Ovary (tissue), 9 donors: Measurements from ENCODE around the gene UBR1. TPM values are rescaled to one million over a fixed set of nuclear protein-coding genes. Genes with fewer than 3 reads are reported as not detected.

Experiments used
- DNase-seq, 5 donors: peaks; one replicate each; pipeline ENCODE4 v3.0.0-alpha.2; 2019 to 2020
- H3K27ac ChIP-seq, 2 donors: fragments of 200-600 bp; one replicate each; pipeline versions ENCODE4 v1.5.1 to v1.8.0; 2019 to 2022
- H3K27me3 ChIP-seq: fragments of 200-600 bp; one replicate; pipeline ENCODE4 v1.8.0; 2022
- H3K36me3 ChIP-seq: fragments of 200-600 bp; sonication (generic); one replicate; pipeline ENCODE4 v1.5.1; 2019
- H3K4me1 ChIP-seq: one replicate; pipeline ENCODE4 v1.8.1; 2013; ENCODE audit warnings: mild to moderate bottlenecking, moderate library complexity; ENCODE audit not compliant: insufficient read depth
- H3K4me3 ChIP-seq: fragments of 200-600 bp; sonication (generic); one replicate; pipeline ENCODE4 v1.5.1; 2017
- H3K9me3 ChIP-seq, 2 donors: fragments of 200-600 bp in 1 of 2; sonication (generic) in 1 of 2; one replicate each; pipeline versions ENCODE4 v1.5.1 to v1.8.1; 2013 to 2019; ENCODE audit warnings: mild to moderate bottlenecking in 1 of 2, moderate library complexity in 1 of 2
- EP300 ChIP-seq: sonication (generic); formaldehyde crosslinking; IDR thresholded peaks from one replicate; pipeline ENCODE4 v1.6.1; 2017; ENCODE audit warnings: antibody characterized with exemption
- POLR2A ChIP-seq: fragments of 450-650 bp; IDR thresholded peaks from one replicate; pipeline ENCODE4 v1.6.1; 2017; ENCODE audit warnings: antibody characterized with exemption, mild to moderate bottlenecking, moderate library complexity
- WGBS, 3 donors: extraction: QIAGEN DNeasy Blood & Tissue Kit in 1 of 3; methylation state at CpG; one replicate each; pipeline versions ENCODE4 v1.1.5 to v1.1.7; 2013 to 2017; 5-methylcytosine and 5-hydroxymethylcytosine counted together
- intact Hi-C, 4 donors: fragments of 100-400 bp; cut with DNase I; formaldehyde crosslinking; loops; one replicate each; pipeline versions ENCODE4 v1.11.0 to v1.15.1; 2022 to 2023
- polyA plus RNA-seq, 2 donors: library from polyadenylated mRNA; stranded (reverse); fragments of 200-250 nt in 1 of 2; fragments of 350-450 nt in 1 of 2; fragmentation: Illumina TruSeq in 1 of 2; extraction: RNeasy Lipid Tissue Mini Kit (QIAGEN cat#74804) in 1 of 2; gene quantifications; one replicate each; pipeline ENCODE4 v1.2.3, GENCODE V29; 2013 to 2014
- total RNA-seq, 7 donors: library from RNA; depleted of rRNA in 2 of 7; stranded (reverse); fragments of >200 nt in 2 of 7; fragmentation: NEBNext Ultra II Directional in 3 of 7; extraction: Animal tissue kit (Norgen Biotek cat#: 25700) in 3 of 7; gene quantifications; one replicate each; pipeline versions ENCODE4 v1.1.0 to v1.2.4, GENCODE V29; 2016 to 2023
- TF ChIP-seq, protein P1 (sequence below), 3 donors: fragments of 450-650 bp in 2 of 3; fragments of 200-600 bp in 1 of 3; IDR thresholded peaks; one replicate each; pipeline versions ENCODE4 v1.5.1 to v1.8.0; 2016 to 2022; ENCODE audit warnings: antibody characterized with exemption in 3 of 3, mild to moderate bottlenecking in 1 of 3
- donor health status: DM: no; HTN: no; CAD: no; lungs with moderate emphysema.
- donor health status: DM: no; HTN: no; CAD: no.
- donor health status: Bipolar disorder and iron deficiency.
- donor health status: DM: yes; HTN: yes; CAD: no.
- donor health status: DM: no; HTN: no; CAD: no.
- donor health status: DM: yes; HTN: yes; CAD: no.

Gene UBR1
- total and polyA plus RNA-seq, 9 donors, result 7.5 to 34.1 (median 26.8) TPM

GRCh38 chr15:42918047-42918446, 187.8 kb downstream of the UBR1 start:
- H3K9me3 ChIP-seq, result no peaks in the 10 kb centered on the region
- no peaks in the 10 kb centered on the region for H3K36me3 ChIP-seq
- no peaks in the 10 kb centered on the region for H3K4me1 ChIP-seq
- intact Hi-C loops, result no loop called here
- TF ChIP-seq POLR2A, result no peak
- no peak for TF ChIP-seq EP300
- TF ChIP-seq, protein P1, sequence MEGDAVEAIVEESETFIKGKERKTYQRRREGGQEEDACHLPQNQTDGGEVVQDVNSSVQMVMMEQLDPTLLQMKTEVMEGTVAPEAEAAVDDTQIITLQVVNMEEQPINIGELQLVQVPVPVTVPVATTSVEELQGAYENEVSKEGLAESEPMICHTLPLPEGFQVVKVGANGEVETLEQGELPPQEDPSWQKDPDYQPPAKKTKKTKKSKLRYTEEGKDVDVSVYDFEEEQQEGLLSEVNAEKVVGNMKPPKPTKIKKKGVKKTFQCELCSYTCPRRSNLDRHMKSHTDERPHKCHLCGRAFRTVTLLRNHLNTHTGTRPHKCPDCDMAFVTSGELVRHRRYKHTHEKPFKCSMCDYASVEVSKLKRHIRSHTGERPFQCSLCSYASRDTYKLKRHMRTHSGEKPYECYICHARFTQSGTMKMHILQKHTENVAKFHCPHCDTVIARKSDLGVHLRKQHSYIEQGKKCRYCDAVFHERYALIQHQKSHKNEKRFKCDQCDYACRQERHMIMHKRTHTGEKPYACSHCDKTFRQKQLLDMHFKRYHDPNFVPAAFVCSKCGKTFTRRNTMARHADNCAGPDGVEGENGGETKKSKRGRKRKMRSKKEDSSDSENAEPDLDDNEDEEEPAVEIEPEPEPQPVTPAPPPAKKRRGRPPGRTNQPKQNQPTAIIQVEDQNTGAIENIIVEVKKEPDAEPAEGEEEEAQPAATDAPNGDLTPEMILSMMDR (IDR thresholded peaks at IDR 0.05), result no peak
- no peak for DNase-seq
- H3K27ac ChIP-seq, result no peak overlapping the region
- H3K4me3 ChIP-seq, result no peak overlapping the region
- no peaks in the 10 kb centered on the region for H3K27me3 ChIP-seq
- WGBS, 3 donors, result 87 to 93% (median 90%) methylated on average over 5 of the region's 5 CpGs

GRCh38 chr15:42915654-42916315, 190.1 kb downstream of the UBR1 start:
- Histone ChIP-seq H3K27me3 (no peaks in the 10 kb centered on the region), H3K4me1 (no peaks in the 10 kb centered on the region), H3K4me3 (no peak overlapping the region), H3K9me3 (no peaks in the 10 kb centered on the region), H3K36me3 (no peaks in the 10 kb centered on the region), H3K27ac (no peak overlapping the region)
- no peak for TF ChIP-seq POLR2A
- TF ChIP-seq, protein P1 (IDR thresholded peaks at IDR 0.05), result no peak
- no peak for TF ChIP-seq EP300
- WGBS, 3 donors, result 85 to 89% (median 86%) methylated on average over 3 of the region's 3 CpGs
- intact Hi-C loops, result no loop called here
- no peak for DNase-seq

DNA sequence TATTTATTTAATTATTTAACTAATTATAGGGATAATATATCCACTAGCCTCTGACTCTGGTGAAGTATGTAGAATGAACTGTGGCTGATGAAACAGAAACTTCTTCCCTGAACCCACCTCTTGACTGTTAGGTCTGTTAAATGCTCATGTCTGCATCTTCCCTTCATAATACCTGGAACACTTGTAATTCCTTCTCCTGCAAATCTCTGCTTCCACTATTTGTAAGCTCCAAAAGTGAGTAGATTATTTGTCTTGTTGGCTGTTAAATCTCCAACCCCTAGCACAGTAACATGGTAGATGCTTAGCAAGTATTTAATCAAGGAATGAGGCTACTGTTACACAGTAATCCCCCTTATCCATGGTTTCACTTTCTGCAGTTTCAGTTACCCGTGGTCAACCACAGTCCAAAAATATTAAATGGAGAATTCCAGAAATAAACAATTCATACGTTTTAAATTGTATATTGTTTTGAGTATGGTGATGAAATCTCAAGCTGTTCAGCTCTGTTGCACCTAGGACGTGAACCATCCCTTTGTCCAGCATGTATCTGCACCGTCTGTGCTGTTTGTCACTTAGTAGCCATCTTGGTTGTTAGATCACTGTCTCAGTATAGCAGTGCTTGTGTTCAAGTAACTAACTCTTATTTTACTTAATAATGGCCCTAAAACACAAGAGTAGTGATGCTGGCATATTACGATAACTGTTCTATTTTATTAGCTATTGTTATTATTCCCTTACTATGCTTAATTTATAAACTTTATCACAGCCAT, 190.9 kb downstream of the UBR1 start:
- no peaks in the 10 kb centered on the region for H3K4me1 ChIP-seq
- DNase-seq, result no peak
- TF ChIP-seq, protein P1 (IDR thresholded peaks at IDR 0.05), result no peak
- TF ChIP-seq EP300 (no peak), POLR2A (no peak)
- H3K36me3 ChIP-seq, result no peaks in the 10 kb centered on the region
- no peak overlapping the region for H3K4me3 ChIP-seq
- H3K27ac ChIP-seq, result no peak overlapping the region
- intact Hi-C loops, result no loop called here
- no peaks in the 10 kb centered on the region for H3K9me3 ChIP-seq
- H3K27me3 ChIP-seq, result no peaks in the 10 kb centered on the region
- 45 to 63% (median 45%) methylated on average over 5 of the region's 5 CpGs for WGBS, 3 donors

GRCh38 chr15:42911058-42911592, 194.7 kb downstream of the UBR1 start:
- Histone ChIP-seq H3K4me3 (no peak overlapping the region), H3K9me3 (no peaks in the 10 kb centered on the region), H3K27me3 (no peaks in the 10 kb centered on the region), H3K4me1 (no peaks in the 10 kb centered on the region), H3K36me3 (no peaks in the 10 kb centered on the region), H3K27ac (no peak overlapping the region)
- intact Hi-C loops, result no loop called here
- TF ChIP-seq, protein P1 (IDR thresholded peaks at IDR 0.05), result no peak
- no peak for DNase-seq
- 52 to 58% (median 54%) methylated on average over 5 of the region's 5 CpGs for WGBS, 3 donors
